Measurements from ENCODE around the gene MADD. TPM values are rescaled to one million over a fixed set of nuclear protein-coding genes. Genes with fewer than 3 reads are reported as not detected.

The MADD gene
- total and polyA plus RNA-seq, 2 experiments from 2014 or later: 13.4 to 43.8 TPM

GRCh38 chr11:47338396-47339241, 68.7 kb downstream of the MADD start (continued):
- TF ChIP-seq REST (IDR thresholded peaks at IDR 0.05; ENCODE audit: unreplicated experiment) (no peak), POLR2AphosphoS5 (IDR thresholded peaks at IDR 0.05; ENCODE audit: low read depth) (no peak), NANOG (IDR thresholded peaks at IDR 0.05; ENCODE audit: borderline replicate concordance) (no peak), ZNF114 (CRISPR knock-in tag; IDR thresholded peaks at IDR 0.05) (no peak), ZNF331 (CRISPR knock-in tag; IDR thresholded peaks at IDR 0.05; ENCODE audit: low read depth) (no peak), EZH2phosphoT487 (IDR thresholded peaks at IDR 0.05; ENCODE audit: unreplicated experiment) (no peak), JUNB (IDR thresholded peaks at IDR 0.05; ENCODE audit: unreplicated experiment) (no peak), CTCF (conservative IDR thresholded peaks at IDR 0.05; ENCODE audit: low read depth in 2 of 2) (no peak), ETS1 (IDR thresholded peaks at IDR 0.05) (no peak)

DNA sequence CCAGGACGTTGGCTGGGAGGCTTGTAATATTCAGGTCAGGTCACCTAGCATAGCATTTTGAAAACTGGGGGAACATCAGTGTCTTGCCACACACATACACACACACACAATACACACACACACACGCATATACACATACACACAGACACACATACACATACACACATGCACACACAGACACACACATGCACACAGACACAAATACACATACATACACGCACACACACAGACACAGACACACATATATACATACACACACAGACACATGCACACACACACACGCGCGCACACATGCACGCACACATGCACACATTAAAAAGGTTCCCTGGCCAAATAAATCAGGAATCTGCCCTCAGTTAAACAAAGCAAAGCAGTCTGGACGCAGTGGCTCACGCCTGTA, 70.1 kb downstream of the MADD start:
- H3K4me1 ChIP-seq (ENCODE audit: insufficient read depth): no peaks in the 10 kb centered on the region
- Mint-ChIP-seq H3K9me3 (no peaks in the 10 kb centered on the region), H3K27ac (no peak overlapping the region), H3K36me3 (ENCODE audit: low read depth) (no peaks in the 10 kb centered on the region; the same call in 2 of the 3 replicates), H3K4me3 (no peak overlapping the region), H3K27me3 (ENCODE audit: insufficient read depth, low read depth, poor library complexity) (peaks cover 9% of the 10 kb centered on the region), H3K4me1 (no peaks in the 10 kb centered on the region)
- no peaks in the 10 kb centered on the region for H3K27me3 ChIP-seq (ENCODE audit: insufficient read depth)
- no peak overlapping the region for H3K4me2 ChIP-seq
- no peaks in the 10 kb centered on the region for H3K79me2 ChIP-seq (replicated peaks; ENCODE audit: insufficient read depth)
- no peak overlapping the region for H3K4me3 ChIP-seq
- no peak for ATAC-seq
- no peaks in the 10 kb centered on the region for H3K36me3 ChIP-seq (ENCODE audit: insufficient read depth)
- DNase-seq (ENCODE audit: low spot score): no peak
- no peaks in the 10 kb centered on the region for H4K20me1 ChIP-seq (replicated peaks; ENCODE audit: insufficient read depth)
- H3K27ac ChIP-seq (ENCODE audit: low read depth): no peak overlapping the region
- H3F3A ChIP-seq (replicated peaks; ENCODE audit: low read depth): no peaks in the 10 kb centered on the region
- H2AFZ ChIP-seq: no peak overlapping the region
- H3K9me2 ChIP-seq (ENCODE audit: insufficient read depth): no peaks in the 10 kb centered on the region
- TF ChIP-seq NANOG (IDR thresholded peaks at IDR 0.05; ENCODE audit: borderline replicate concordance) (no peak), EZH2phosphoT487 (IDR thresholded peaks at IDR 0.05; ENCODE audit: unreplicated experiment) (no peak), REST (IDR thresholded peaks at IDR 0.05; ENCODE audit: unreplicated experiment) (no peak), POLR2AphosphoS5 (IDR thresholded peaks at IDR 0.05; ENCODE audit: low read depth) (no peak), ETS1 (IDR thresholded peaks at IDR 0.05) (no peak), EZH2 (IDR thresholded peaks at IDR 0.05; ENCODE audit: low read depth, unreplicated experiment) (no peak), ZNF331 (CRISPR knock-in tag; IDR thresholded peaks at IDR 0.05; ENCODE audit: low read depth) (no peak)

All from GM23338 (cell line).